BJ (cell line): Measurements from ENCODE around the gene PCDH19. TPM values are rescaled to one million over a fixed set of nuclear protein-coding genes. Genes with fewer than 3 reads are reported as not detected.

Source experiments
- CTCF ChIA-PET: fragments of 350-600 bp; formaldehyde crosslinking; extraction: SDS; loops from one replicate; lab custom pipeline; 2021; ENCODE audit warnings: antibody characterized with exemption, inconsistent platforms; lab: Yijun Ruan, JAX
- POLR2A ChIA-PET: fragments of 300-600 bp; sonication (Branson Sonifier 250); formaldehyde crosslinking; extraction: SDS; loops from one replicate; lab custom pipeline; 2021; ENCODE audit warnings: antibody characterized with exemption; lab: Charles Lee
- DNase-seq: peaks from one replicate; pipeline ENCODE4 v3.0.0-alpha.2; 2011; ENCODE audit warnings: low read depth
- H3K27me3 ChIP-seq: 2 replicates; pipeline ENCODE4 v1.6.0; 2011; ENCODE audit warnings: low read length; ENCODE audit not compliant: control insufficient read depth, insufficient read depth
- H3K36me3 ChIP-seq: 2 replicates; pipeline ENCODE4 v1.5.1; 2011; ENCODE audit warnings: low read length; ENCODE audit not compliant: control insufficient read depth, insufficient read depth
- H3K4me3 ChIP-seq: 2 replicates; pipeline ENCODE4 v1.5.1; 2011; ENCODE audit warnings: low read depth, mild to moderate bottlenecking, control low read depth, low read length
- CTCF ChIP-seq: IDR thresholded peaks from 2 replicates; pipeline ENCODE4 v1.5.1; 2011; ENCODE audit warnings: low read depth, mild to moderate bottlenecking, control low read depth, inconsistent platforms, low read length, moderate library complexity; ENCODE audit not compliant: insufficient read depth
- polyA plus RNA-seq: library from polyadenylated mRNA; depleted of rRNA; stranded (reverse); fragments of >200 nt; gene quantifications from 2 replicates; pipeline ENCODE4 v1.2.3, GENCODE V29; 2011

Gene PCDH19
- polyA plus RNA-seq, 1 experiment, result 0.01 TPM

GRCh38 chrX:100297728-100298127, 112.3 kb downstream of the PCDH19 start:
- DNase-seq, result no peak
- TF ChIP-seq CTCF, result no peak
- Histone ChIP-seq H3K36me3 (no peaks in the 10 kb centered on the region), H3K27me3 (no peaks in the 10 kb centered on the region), H3K4me3 (no peak overlapping the region)
- CTCF ChIA-PET, result interaction anchor here (0.6 kb wide), 1 partner anchor 509 kb away, joined by 3 read pairs; no protein-coding TSS in a partner anchor
- POLR2A ChIA-PET, result no interaction called here

GRCh38 chrX:100296183-100296753, 113.8 kb downstream of the PCDH19 start:
- no peak for DNase-seq
- ChIA-PET CTCF (interaction anchor here (1.1 kb wide), 1 partner anchor 9 kb away, joined by 3 read pairs; no protein-coding TSS in a partner anchor), POLR2A (no interaction called here)
- Histone ChIP-seq H3K4me3 (no peak overlapping the region), H3K36me3 (no peaks in the 10 kb centered on the region), H3K27me3 (no peaks in the 10 kb centered on the region)
- TF ChIP-seq CTCF, result no peak

GRCh38 chrX:100294965-100295364, 115.1 kb downstream of the PCDH19 start:
- Histone ChIP-seq H3K36me3 (no peaks in the 10 kb centered on the region), H3K4me3 (no peak overlapping the region), H3K27me3 (no peaks in the 10 kb centered on the region)
- ChIA-PET CTCF (no interaction called here), POLR2A (no interaction called here)
- DNase-seq, result no peak
- TF ChIP-seq CTCF, result no peak

- TF ChIP-seq CTCF, result no peak
- ChIA-PET POLR2A (no interaction called here), CTCF (interaction anchor here (0.5 to 0.6 kb wide), 2 partner anchors 399 to 1077 kb away, joined by 3 read pairs; no protein-coding TSS in a partner anchor)
- Histone ChIP-seq H3K27me3 (no peaks in the 10 kb centered on the region), H3K36me3 (no peaks in the 10 kb centered on the region), H3K4me3 (no peak overlapping the region)
- DNase-seq, result no peak
Observed at GRCh38 chrX:100289066-100289558, 121.0 kb downstream of the PCDH19 start.

GRCh38 chrX:100277231-100277630, 132.8 kb downstream of the PCDH19 start:
- no peak for DNase-seq
- ChIA-PET CTCF (no interaction called here), POLR2A (no interaction called here)
- Histone ChIP-seq H3K36me3 (no peaks in the 10 kb centered on the region), H3K4me3 (no peak overlapping the region), H3K27me3 (no peaks in the 10 kb centered on the region)
- TF ChIP-seq CTCF, result no peak
